GM12878 (cell line): ENCODE results near the gene CYP2A6. TPM values are rescaled to one million over a fixed set of nuclear protein-coding genes. Genes with fewer than 3 reads are reported as not detected.
"Not testable (repeated sequence)": the region's sequence is repeated elsewhere in the genome, so short reads cannot be mapped to it uniquely, and the experiment has no call there.

ENCODE experiments used
- ATAC-seq: fragments of 200-7000 bp; cut with Tn5 transposase; 3 replicates; pipeline ENCODE4 v1.9.1; 2020; ENCODE audit warnings: mild to moderate bottlenecking, moderate library complexity
- BruUV-seq: library from RNA; stranded (reverse); fragments of 400-500 nt; replicated peaks from 2 replicates; lab custom pipeline; 2021; lab: Mats Ljungman, UMichigan
- CTCF ChIA-PET: fragments of 300-600 bp; sonication (Branson Sonifier 250); formaldehyde crosslinking; extraction: SDS; loops from one replicate; lab custom pipeline; 2021; ENCODE audit warnings: inconsistent platforms; lab: Yijun Ruan, JAX
- POLR2A ChIA-PET: fragments of 350-600 bp; formaldehyde crosslinking; extraction: SDS; loops from one replicate; lab custom pipeline; 2021; ENCODE audit warnings: inconsistent platforms; lab: Charles Lee
- RAD21 ChIA-PET: fragments of 300-600 bp; sonication (Branson Sonifier 250); formaldehyde crosslinking; loops from one replicate; lab custom pipeline; 2023; ENCODE audit warnings: antibody characterized with exemption; ENCODE audit not compliant: unreplicated experiment; lab: Charles Lee
- SMC1A ChIA-PET: fragments of 300-600 bp; sonication (Branson Sonifier 250); formaldehyde crosslinking; loops from one replicate; lab custom pipeline; 2023; ENCODE audit not compliant: unreplicated experiment, uncharacterized antibody; lab: Charles Lee
- DNase-seq: peaks from one replicate; pipeline ENCODE4 v3.0.0-alpha.2; 2011; ENCODE audit warnings: low read depth, low spot score
- FAIRE-seq: peaks from 3 replicates; lab custom pipeline; 2011; peaks lifted over from hg19 to GRCh38; lab: Jason Lieb, UNC
- H2AFZ ChIP-seq: 2 replicates; pipeline ENCODE4 v1.6.0; 2011; ENCODE audit warnings: low read depth, low read length, control low read depth; ENCODE audit not compliant: control insufficient read depth
- H3K27ac ChIP-seq: 2 replicates; pipeline ENCODE4 v1.5.1; 2011; ENCODE audit warnings: control low read depth; ENCODE audit not compliant: control insufficient read depth, insufficient read depth
- H3K27me3 ChIP-seq, 2 experiments: replicated peaks in 1 of 2; 2 replicates each; pipeline versions ENCODE4 v1.6.0 to v1.6.1; 2011; ENCODE audit warnings: low read length in 1 of 2; ENCODE audit not compliant: control insufficient read depth in 2 of 2, insufficient read depth in 2 of 2
- H3K36me3 ChIP-seq, 2 experiments: 2 replicates each; pipeline ENCODE4 v1.5.1; 2011; ENCODE audit warnings: low read length in 1 of 2; ENCODE audit not compliant: control insufficient read depth in 2 of 2, insufficient read depth in 2 of 2
- H3K4me1 ChIP-seq: 2 replicates; pipeline ENCODE4 v1.6.1; 2011; ENCODE audit warnings: mild to moderate bottlenecking, low read length, moderate library complexity, mixed read lengths; ENCODE audit not compliant: control insufficient read depth, insufficient read depth
- H3K4me2 ChIP-seq: 2 replicates; pipeline ENCODE4 v1.6.0; 2011; ENCODE audit warnings: control low read depth; ENCODE audit not compliant: control insufficient read depth, insufficient read depth
- H3K4me3 ChIP-seq: fragments of 200-600 bp; sonication (generic); 2 replicates; pipeline ENCODE4 v1.5.1; 2016
- H3K79me2 ChIP-seq: 2 replicates; pipeline ENCODE4 v1.6.0; 2011; ENCODE audit warnings: low read length; ENCODE audit not compliant: control insufficient read depth, insufficient read depth
- H3K9ac ChIP-seq: 2 replicates; pipeline ENCODE4 v1.8.0; 2011; ENCODE audit warnings: low read length, control low read depth, mixed read lengths; ENCODE audit not compliant: control insufficient read depth, insufficient read depth
- H3K9me3 ChIP-seq: replicated peaks from 3 replicates; pipeline ENCODE4 v1.5.1; 2011; ENCODE audit warnings: mild to moderate bottlenecking, low read length; ENCODE audit not compliant: control insufficient read depth, insufficient read depth
- H4K20me1 ChIP-seq: 2 replicates; pipeline ENCODE4 v1.6.0; 2011; ENCODE audit not compliant: control insufficient read depth, insufficient read depth
- WGBS: methylation state at CpG from one replicate; pipeline ENCODE4 v1.1.6; 2016; ENCODE audit warnings: low lambda C conversion rate; ENCODE audit not compliant: insufficient replicate concordance, insufficient coverage; ENCODE audit errors: missing lambda C conversion rate; 5-methylcytosine and 5-hydroxymethylcytosine counted together
- in situ Hi-C: fragments of 300-500 bp; cut with MboI; formaldehyde crosslinking; loops from 9 replicates; pipeline ENCODE4 v1.14.3; 2018; ENCODE audit warnings: mixed read lengths
- intact Hi-C: fragments of 100-400 bp; cut with micrococcal nuclease; formaldehyde crosslinking; loops from one replicate; pipeline ENCODE4 v1.14.2; 2022; ENCODE audit not compliant: unreplicated experiment
- polyA plus RNA-seq, 11 experiments: library from polyadenylated mRNA; depleted of rRNA in 4 of 11; unstranded in 6 of 11; stranded (reverse) in 5 of 11; fragments of >200 nt; fragmentation: Nextera tagmentation in 4 of 11; fragmentation: Illumina TruSeq in 1 of 11; extraction: Ambion mirVana in 4 of 11; extraction: Trizol in 1 of 11; gene quantifications; 1 replicate in 1 of 11; 2 replicates in 10 of 11; pipeline versions ENCODE4 v1.2.1 to v1.2.3, GENCODE V29; 2011 to 2016; ENCODE audit warnings: inconsistent platforms in 2 of 11, missing spikeins in 2 of 11, low read depth in 1 of 11
- total RNA-seq, 4 experiments: library from RNA; depleted of rRNA in 3 of 4; stranded (reverse); fragments of >200 nt in 3 of 4; fragmentation: Illumina TruSeq in 1 of 4; extraction: Trizol in 1 of 4; gene quantifications; 2 replicates each; pipeline versions ENCODE4 v1.2.1 to v1.2.3, GENCODE V29; 2013 to 2021
- TF ChIP-seq, protein P1 (sequence below): fragments of 450-650 bp; IDR thresholded peaks from 2 replicates; pipeline ENCODE4 v1.6.1; 2017; ENCODE audit warnings: antibody characterized with exemption, mild to moderate bottlenecking, moderate library complexity

CYP2A6 gene
- total and polyA plus RNA-seq, 10 of the 15 experiments (the other 5 are each of a cell fraction or from before 2014, with no cell fraction given), result 0.97 TPM; not detected in 9

DNA sequence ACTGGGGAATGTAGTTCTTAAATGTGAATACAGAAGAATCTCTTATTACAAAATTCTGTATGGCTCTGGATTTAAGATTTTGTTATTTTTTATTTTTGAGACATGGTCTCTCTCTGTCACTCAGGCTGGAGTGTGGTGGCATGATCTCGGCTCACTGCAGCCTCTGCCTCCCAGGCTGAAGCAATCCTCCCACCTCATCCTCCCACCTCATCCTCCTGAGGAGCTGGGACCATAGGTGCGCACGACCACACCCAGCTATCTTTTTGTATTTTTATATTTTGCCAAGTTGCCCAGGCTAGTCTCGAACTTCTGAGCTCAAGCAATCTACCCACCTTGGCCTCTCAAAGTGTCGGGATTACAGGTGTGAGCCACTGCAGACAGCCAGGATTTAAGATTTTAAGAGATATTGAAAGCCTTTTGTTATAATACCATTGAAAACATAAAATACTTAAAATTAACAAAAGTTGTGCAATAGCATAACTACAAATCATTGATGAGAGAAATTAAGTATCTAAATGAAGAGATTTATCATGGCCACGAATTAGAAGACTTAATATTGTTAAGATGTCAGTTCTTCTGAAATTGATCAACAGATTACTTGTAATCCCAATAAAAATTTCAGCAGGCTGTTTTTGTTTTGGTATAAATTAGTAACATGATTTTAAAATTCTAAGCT is 13.4 kb downstream of the CYP2A6 start (continued):
- TF ChIP-seq, protein P1, sequence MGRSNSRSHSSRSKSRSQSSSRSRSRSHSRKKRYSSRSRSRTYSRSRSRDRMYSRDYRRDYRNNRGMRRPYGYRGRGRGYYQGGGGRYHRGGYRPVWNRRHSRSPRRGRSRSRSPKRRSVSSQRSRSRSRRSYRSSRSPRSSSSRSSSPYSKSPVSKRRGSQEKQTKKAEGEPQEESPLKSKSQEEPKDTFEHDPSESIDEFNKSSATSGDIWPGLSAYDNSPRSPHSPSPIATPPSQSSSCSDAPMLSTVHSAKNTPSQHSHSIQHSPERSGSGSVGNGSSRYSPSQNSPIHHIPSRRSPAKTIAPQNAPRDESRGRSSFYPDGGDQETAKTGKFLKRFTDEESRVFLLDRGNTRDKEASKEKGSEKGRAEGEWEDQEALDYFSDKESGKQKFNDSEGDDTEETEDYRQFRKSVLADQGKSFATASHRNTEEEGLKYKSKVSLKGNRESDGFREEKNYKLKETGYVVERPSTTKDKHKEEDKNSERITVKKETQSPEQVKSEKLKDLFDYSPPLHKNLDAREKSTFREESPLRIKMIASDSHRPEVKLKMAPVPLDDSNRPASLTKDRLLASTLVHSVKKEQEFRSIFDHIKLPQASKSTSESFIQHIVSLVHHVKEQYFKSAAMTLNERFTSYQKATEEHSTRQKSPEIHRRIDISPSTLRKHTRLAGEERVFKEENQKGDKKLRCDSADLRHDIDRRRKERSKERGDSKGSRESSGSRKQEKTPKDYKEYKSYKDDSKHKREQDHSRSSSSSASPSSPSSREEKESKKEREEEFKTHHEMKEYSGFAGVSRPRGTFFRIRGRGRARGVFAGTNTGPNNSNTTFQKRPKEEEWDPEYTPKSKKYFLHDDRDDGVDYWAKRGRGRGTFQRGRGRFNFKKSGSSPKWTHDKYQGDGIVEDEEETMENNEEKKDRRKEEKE, result no peak

DNA sequence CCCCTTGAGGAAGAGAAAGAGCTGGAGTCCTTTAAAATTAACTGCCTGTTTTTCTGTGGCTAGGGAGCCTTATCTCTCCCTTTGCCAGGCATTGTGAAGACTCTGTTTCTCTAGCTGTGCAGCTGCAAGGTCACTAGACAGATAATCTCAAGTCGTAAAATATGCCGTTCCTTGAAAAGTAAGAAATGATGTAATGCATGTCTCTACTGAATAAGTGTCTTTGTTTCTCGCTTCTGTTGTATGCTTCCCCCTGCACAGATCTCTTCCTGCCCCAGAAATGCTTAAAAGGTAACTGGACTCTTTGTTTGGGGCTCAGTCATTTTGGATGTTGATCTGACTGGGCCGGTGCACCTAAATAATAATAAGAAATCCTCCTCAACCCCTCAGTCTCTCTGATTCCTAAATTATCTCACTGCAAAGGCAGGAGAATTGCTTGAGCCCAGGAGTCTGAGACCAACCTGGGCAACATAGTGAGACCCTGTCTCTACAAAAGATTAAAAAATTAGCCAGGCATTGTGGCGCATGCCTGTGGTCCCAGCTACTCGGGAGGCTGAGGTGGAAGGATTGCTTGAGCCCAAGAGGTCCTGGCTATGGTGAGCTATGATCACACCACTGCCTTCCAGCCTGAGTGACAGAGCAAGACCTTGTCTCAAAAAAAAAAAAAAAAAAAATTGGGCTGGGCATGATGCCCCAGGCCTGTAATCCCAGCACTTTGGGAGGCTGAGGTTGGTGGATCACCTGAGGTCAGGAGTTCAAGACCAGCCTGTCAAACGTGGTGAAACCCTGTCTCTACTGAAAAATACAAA is 16.3 kb downstream of the CYP2A6 start:
- H3K27ac ChIP-seq, POLR2A ChIA-PET, DNase-seq, RAD21 ChIA-PET, H3K36me3 ChIP-seq, H3K27me3 ChIP-seq, SMC1A ChIA-PET, BruUV-seq, H3K4me3 ChIP-seq, ATAC-seq, H3K9ac ChIP-seq, H3K9me3 ChIP-seq, H3K4me2 ChIP-seq, H3K4me1 ChIP-seq, H3K79me2 ChIP-seq, CTCF ChIA-PET, intact Hi-C loops, H2AFZ ChIP-seq, FAIRE-seq, in situ Hi-C loops, H4K20me1 ChIP-seq: not testable (repeated sequence)
- WGBS, result 29% methylated on average over 7 of the region's 7 CpGs

DNA sequence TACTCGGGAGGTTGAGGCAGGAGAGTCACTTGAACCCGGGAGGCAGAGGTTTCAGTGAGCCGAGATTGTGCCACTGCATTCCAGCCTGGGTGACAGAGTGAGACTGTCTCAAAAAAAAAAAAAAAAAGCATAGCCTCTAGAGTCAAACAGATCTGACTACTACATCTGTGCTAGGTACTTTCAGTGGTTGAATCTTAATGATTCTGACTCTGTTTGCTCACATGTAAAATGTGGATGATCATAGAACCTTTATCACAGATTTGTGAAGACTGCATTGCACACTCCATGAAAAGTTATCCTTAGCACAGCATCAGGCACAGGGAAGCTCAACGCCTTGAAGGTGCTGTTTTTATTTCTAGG is 17.8 kb downstream of the CYP2A6 start:
- H3K9me3 ChIP-seq, SMC1A ChIA-PET, H4K20me1 ChIP-seq, H2AFZ ChIP-seq, H3K9ac ChIP-seq, H3K27me3 ChIP-seq, BruUV-seq, H3K27ac ChIP-seq, ATAC-seq, POLR2A ChIA-PET, in situ Hi-C loops, H3K4me2 ChIP-seq, H3K36me3 ChIP-seq, DNase-seq, FAIRE-seq, H3K4me1 ChIP-seq, intact Hi-C loops, H3K4me3 ChIP-seq, H3K79me2 ChIP-seq: not testable (repeated sequence)
- CTCF ChIA-PET, result interaction anchor here (0.8 to 0.9 kb wide), 2 partner anchors 11 to 1352 kb away, joined by 3 to 4 read pairs; no protein-coding TSS in a partner anchor
- RAD21 ChIA-PET, result interaction anchor here (0.6 to 0.7 kb wide), 2 partner anchors 247 to 534 kb away, joined by 3 to 4 read pairs; no protein-coding TSS in a partner anchor
- 30% methylated on average over 3 of the region's 4 CpGs for WGBS
